H4 (cell line): ENCODE measurements around the gene NTN1. TPM values are rescaled to one million over a fixed set of nuclear protein-coding genes. Genes with fewer than 3 reads are reported as not detected.
A peak's percentile ranks its signal among the peaks of the same experiment; 100 is the strongest.

Experiments
- DNase-seq: peaks from one replicate; pipeline ENCODE4 v3.0.0-alpha.2; 2015; ENCODE audit warnings: low spot score
- total RNA-seq: library from RNA; depleted of rRNA; stranded (reverse); fragments of >200 nt; shearing (Covaris generic); gene quantifications from 2 replicates; pipeline ENCODE4 v1.2.3, GENCODE V29; 2014

The NTN1 gene
- total RNA-seq, 1 experiment from 2014 or later, result 2.0 TPM

GRCh38 chr17:9037736-9038135 lies 16.4 kb downstream of the NTN1 start:
- DNase-seq, result no peak

DNA sequence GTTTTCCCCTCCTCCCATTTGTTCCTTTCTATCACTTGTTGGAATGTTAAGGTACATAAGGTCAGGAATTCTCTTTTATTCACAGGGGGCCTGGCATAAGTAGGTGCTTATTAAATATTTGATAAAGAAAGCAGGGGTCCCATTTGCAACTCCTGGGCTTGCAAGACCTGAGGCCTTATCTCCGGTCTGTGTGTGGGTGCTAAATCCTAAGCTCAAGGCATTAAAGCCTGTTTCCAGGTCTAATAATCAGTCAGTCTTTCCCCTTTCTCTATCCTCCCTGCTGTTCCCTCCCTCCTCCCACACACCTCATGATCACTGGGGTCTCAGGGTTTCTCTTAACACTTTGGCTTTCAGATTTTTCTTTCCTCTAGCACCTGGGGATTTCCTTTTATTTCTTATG lies 17.1 kb downstream of the NTN1 start:
- DNase-seq, result no peak

- DNase-seq, result no peak
Observed at GRCh38 chr17:9044772-9045463, 23.6 kb downstream of the NTN1 start.

- peak; percentile 55 for DNase-seq
Observed at GRCh38 chr17:9050801-9051401, 29.6 kb downstream of the NTN1 start.

GRCh38 chr17:9051561-9051960 lies 30.3 kb downstream of the NTN1 start:
- DNase-seq, result no peak

DNA sequence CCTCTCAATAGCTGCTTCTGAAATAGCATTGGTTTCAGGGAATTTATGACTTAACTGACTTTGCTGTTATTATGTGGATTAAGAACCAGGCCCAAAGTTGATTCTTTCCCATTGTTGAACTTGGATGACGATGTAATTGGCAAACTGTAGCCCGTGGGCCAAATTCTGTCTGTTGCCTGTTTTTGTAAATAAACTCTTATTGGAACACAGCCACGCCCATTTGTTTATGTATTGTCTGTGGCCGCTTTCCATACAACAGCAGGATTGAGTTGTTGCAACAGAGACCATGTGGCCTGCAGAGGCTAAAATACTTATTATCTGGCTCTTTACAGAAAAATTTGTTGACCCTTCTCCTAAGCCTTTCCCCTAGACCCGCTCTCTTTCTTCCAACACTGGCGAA lies 31.6 kb downstream of the NTN1 start:
- DNase-seq, result peak; percentile 61

- DNase-seq, result no peak
Observed at GRCh38 chr17:9053406-9053805, 32.1 kb downstream of the NTN1 start.

DNA sequence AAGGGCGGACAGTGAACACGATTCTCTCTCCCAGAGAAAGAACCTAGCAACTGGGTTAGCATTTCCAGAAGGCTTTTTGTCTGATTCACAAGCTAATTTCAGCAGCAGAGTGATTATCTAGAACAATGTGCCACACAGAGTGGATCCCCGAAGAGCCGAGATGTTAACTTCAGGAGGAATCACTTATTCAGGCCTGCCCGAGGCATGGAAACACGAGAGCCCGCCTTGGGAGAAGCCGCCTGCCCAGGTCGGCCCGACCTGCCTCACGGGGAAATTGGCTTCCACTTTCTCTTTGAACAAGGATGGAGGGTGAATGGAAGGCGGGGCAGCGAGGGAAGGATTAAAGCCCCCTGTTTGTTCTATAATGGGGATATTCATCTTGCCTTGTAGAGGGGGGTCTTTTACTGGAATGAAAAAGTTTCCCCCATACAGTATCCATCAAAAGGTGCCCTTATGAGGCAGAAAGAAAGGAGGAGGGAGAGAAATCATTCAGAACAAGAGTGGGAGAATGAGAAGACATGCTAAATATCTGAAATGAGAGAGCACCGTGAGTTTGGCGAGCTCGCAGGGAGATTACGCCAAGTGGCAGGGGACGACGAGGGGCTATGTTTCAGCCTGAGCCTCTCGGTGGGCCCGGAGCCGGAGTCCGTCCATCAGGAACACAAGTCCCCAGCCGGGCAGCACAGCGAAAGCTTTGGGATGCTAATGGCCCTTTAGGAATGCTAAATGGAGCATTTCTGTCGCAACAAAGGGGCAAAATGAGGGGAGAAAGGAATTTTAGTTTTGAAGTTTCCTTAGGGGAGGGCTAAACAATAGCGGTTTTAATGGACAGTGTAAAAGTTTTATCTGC lies 33.0 kb downstream of the NTN1 start:
- no peak for DNase-seq

DNA sequence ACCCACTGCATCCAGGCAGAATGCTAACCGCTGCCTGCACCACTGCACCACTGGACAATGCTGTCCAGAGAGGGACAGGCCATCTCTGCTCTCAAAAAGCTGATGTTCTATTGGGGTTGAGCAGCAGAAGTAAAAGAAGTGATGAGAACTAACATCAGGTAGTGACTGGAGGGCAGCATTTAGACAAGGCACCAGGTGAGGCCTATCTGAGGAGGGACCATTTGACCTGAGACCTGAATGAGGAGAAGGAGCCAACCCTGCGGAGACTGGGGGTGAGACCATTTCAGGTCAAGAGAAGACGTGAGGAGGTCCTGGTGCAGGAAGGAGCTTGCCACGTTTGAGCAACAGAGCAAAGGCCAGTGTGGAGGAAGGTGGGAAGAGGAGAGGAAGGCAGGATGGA lies 34.0 kb downstream of the NTN1 start:
- no peak for DNase-seq

DNA sequence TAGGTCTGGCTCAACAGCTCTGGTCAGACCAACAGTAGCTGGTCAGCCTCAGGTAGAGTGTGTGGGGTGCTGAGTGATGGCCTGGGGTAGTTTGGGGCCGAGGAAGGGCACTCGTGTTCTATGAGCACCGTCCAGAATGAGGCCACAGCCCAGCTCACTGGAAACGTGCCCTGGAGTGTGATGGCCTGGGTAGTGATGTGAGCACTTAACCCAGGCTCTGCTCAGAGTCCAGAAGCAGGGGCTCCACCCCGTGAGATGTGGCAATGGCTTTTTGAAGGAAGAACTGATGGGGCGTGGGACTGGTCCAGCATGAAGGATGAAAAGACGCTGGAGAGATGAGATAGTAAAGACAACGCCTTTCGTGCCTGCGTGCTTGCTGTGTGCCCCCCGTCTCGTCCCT lies 35.3 kb downstream of the NTN1 start:
- no peak for DNase-seq

- no peak for DNase-seq
Observed at GRCh38 chr17:9057310-9057709, 36.0 kb downstream of the NTN1 start.

DNA sequence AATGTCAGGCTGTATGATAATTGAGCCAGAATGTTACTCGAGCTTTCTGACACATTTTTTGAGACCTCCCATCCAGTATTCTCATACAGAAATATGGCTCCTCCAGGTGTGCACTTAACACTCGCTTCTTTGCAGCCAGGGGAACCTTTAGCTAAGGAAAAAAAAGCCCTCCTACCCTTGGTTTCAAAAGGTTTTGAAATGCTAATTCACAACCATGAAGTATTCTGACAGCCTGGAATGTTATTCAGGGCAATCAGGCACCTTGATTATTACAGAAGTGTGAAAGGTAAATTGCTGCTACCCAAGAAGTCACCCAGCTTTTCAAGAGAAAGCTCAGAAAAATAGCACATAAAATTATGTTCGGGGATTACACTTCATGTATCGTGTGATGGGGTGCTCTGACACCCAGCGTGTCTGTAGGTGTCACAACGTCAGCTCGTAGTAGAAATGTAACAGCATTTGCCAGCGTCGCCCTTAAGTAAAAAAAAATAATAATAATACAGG lies 41.1 kb downstream of the NTN1 start:
- no peak for DNase-seq

- DNase-seq, result no peak
Observed at GRCh38 chr17:9064311-9064834, 43.1 kb downstream of the NTN1 start.

- DNase-seq, result no peak
Observed at GRCh38 chr17:9071016-9071415, 49.7 kb downstream of the NTN1 start.

DNA sequence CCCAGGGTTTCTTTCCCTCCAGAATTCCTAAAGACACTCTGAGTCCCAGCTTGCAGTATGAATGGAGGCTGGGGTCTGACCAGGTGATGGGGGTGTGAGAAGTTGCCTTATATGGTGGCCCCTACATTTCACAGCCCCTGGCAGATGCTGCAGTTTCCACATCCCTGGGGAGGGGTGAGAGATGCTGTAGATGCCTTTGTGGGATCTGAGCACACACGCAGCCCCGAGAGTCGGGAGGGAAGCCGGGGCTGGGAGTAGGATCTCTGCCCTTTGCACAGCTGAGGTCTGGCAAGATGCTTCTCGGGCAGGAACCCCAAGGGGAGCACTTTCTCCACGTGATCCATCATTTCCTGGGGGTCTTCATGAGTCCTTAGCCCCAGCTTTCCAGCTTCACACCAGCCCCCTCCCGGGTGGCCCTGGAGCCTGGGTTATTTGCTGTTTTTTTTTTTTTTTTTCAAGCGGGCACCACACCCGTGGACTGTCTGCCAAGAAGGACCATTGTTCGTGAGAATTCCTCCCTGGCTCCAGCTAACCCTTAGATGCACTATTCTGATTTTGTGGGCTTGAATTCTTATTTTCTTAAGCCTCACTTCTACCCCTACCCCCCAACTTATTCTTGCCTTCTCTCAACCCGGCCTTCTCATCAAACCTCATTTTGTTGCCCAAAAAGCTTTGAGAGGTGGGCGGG lies 50.6 kb downstream of the NTN1 start:
- no peak for DNase-seq

DNA sequence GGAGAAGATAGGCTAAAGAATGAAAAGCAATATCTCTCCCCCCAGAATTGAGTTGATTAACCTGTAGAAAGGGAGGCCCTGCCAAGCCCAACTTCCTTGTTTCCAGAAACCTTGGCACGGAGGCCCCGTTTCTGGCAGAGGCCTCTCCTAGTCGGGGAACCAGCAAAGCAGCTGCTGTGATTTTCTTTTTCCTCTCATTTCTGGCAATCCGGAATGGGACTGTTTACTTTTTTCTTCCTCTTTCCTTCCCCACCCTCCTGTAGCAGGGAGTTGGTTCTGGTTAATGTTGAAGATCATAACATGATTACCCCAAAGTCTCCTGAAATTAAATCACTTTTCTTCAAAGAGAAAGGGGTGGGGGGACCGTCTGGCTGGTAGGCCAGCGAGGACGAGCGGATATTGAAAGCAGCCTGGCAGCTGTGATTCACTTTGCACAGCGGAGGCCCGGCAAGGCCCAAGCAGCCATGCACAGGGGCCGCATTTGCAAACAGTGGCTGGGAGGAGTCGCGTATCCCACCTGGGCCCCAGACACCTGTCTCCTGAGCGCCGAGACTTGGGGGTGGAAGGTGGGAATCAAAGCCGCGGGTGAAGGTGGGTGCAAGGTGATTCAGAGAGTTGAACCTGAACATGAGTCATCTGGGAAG lies 51.5 kb downstream of the NTN1 start:
- DNase-seq, result no peak

- no peak for DNase-seq
Observed at GRCh38 chr17:9074131-9074530, 52.8 kb downstream of the NTN1 start.

- no peak for DNase-seq
Observed at GRCh38 chr17:9079461-9080103, 58.3 kb downstream of the NTN1 start.

GRCh38 chr17:9080296-9080914 lies 59.1 kb downstream of the NTN1 start:
- DNase-seq, result no peak

GRCh38 chr17:9080983-9081382 lies 59.7 kb downstream of the NTN1 start:
- DNase-seq, result no peak
